KMS-11 (cell line): ENCODE results near the gene NXPH3.

Experiments
- H2AFZ ChIP-seq: fragments of 200-600 bp; sonication (generic); 2 replicates; pipeline ENCODE4 v1.6.1; 2016; ENCODE audit warnings: antibody characterized with exemption, mixed run types, low read depth
- H3K27ac ChIP-seq: fragments of 200-600 bp; sonication (generic); 2 replicates; pipeline ENCODE4 v1.6.1; 2016; ENCODE audit warnings: mild to moderate bottlenecking, mixed run types
- H3K27me3 ChIP-seq: fragments of 200-600 bp; sonication (generic); 2 replicates; pipeline ENCODE4 v1.6.1; 2017; ENCODE audit warnings: mild to moderate bottlenecking, low read depth, mixed run types, moderate library complexity; ENCODE audit not compliant: insufficient read depth
- H3K36me3 ChIP-seq: fragments of 200-600 bp; sonication (generic); 2 replicates; pipeline ENCODE4 v1.6.1; 2017; ENCODE audit warnings: mild to moderate bottlenecking, mixed run types; ENCODE audit not compliant: insufficient read depth
- H3K4me1 ChIP-seq: fragments of 200-600 bp; sonication (generic); 2 replicates; pipeline ENCODE4 v1.6.1; 2016; ENCODE audit warnings: mild to moderate bottlenecking, low read depth, mixed run types; ENCODE audit not compliant: poor library complexity, severe bottlenecking
- H3K4me2 ChIP-seq: fragments of 200-600 bp; sonication (generic); 2 replicates; pipeline ENCODE4 v1.7.0; 2016; ENCODE audit warnings: mild to moderate bottlenecking, mixed run types
- H3K4me3 ChIP-seq: fragments of 200-600 bp; sonication (generic); IDR thresholded peaks from 2 replicates; pipeline ENCODE4 v1.6.1; 2017; ENCODE audit warnings: low read depth, low read length, mixed read lengths; ENCODE audit not compliant: insufficient read depth
- H3K79me2 ChIP-seq: fragments of 200-600 bp; sonication (generic); 2 replicates; pipeline ENCODE4 v1.6.1; 2016; ENCODE audit warnings: low read depth, mixed run types; ENCODE audit not compliant: insufficient read depth
- H3K9ac ChIP-seq: fragments of 200-600 bp; sonication (generic); 2 replicates; pipeline ENCODE4 v1.6.1; 2016; ENCODE audit warnings: mild to moderate bottlenecking, mixed run types
- H4K20me1 ChIP-seq: fragments of 200-600 bp; sonication (generic); 2 replicates; pipeline ENCODE4 v1.6.1; 2016; ENCODE audit warnings: mild to moderate bottlenecking, mixed run types; ENCODE audit not compliant: insufficient read depth
- CTCF ChIP-seq: fragments of 200-600 bp; sonication (generic); conservative IDR thresholded peaks from 2 replicates; pipeline ENCODE4 v1.6.1; 2017; ENCODE audit warnings: low read depth, mild to moderate bottlenecking, antibody characterized with exemption, low read length, moderate library complexity, mixed read lengths

The NXPH3 gene

GRCh38 chr17:49573510-49574322 is 2.0 kb upstream of the NXPH3 start:
- Histone ChIP-seq H3K4me1 (peaks cover 26% of the 10 kb centered on the region), H3K27me3 (peaks cover 72% of the 10 kb centered on the region), H3K9ac (no peak overlapping the region), H3K27ac (no peak overlapping the region), H3K4me2 (no peak overlapping the region), H3K36me3 (no peaks in the 10 kb centered on the region), H3K4me3 (no peak overlapping the region), H4K20me1 (no peaks in the 10 kb centered on the region), H2AFZ (no peak overlapping the region), H3K79me2 (no peaks in the 10 kb centered on the region)
- no peak for TF ChIP-seq CTCF

GRCh38 chr17:49574323-49574781 is 1.3 kb upstream of the NXPH3 start:
- Histone ChIP-seq H3K4me2 (no peak overlapping the region), H3K4me3 (no peak overlapping the region), H3K4me1 (peaks cover 26% of the 10 kb centered on the region), H3K36me3 (no peaks in the 10 kb centered on the region), H3K9ac (no peak overlapping the region), H2AFZ (no peak overlapping the region), H3K79me2 (no peaks in the 10 kb centered on the region), H4K20me1 (no peaks in the 10 kb centered on the region), H3K27me3 (peaks cover 72% of the 10 kb centered on the region), H3K27ac (no peak overlapping the region)
- no peak for TF ChIP-seq CTCF

GRCh38 chr17:49574945-49575678 is 559 bp upstream of the NXPH3 start:
- peaks cover 25% of the 10 kb centered on the region for H3K4me1 ChIP-seq
- peaks cover 72% of the 10 kb centered on the region for H3K27me3 ChIP-seq
- no peaks in the 10 kb centered on the region for H3K79me2 ChIP-seq
- H3K27ac ChIP-seq, result no peak overlapping the region
- H3K36me3 ChIP-seq, result no peaks in the 10 kb centered on the region
- no peak for TF ChIP-seq CTCF
- H4K20me1 ChIP-seq, result no peaks in the 10 kb centered on the region
- H2AFZ ChIP-seq, result peak overlapping the region; percentile 89
- no peak overlapping the region for H3K9ac ChIP-seq
- H3K4me2 ChIP-seq, result peak overlapping the region; percentile 47
- H3K4me3 ChIP-seq, result no peak overlapping the region

- no peaks in the 10 kb centered on the region for H4K20me1 ChIP-seq
- H3K9ac ChIP-seq, result peak overlapping the region; percentile 10; the same call in 1 of the 2 replicates
- H3K4me1 ChIP-seq, result peaks cover 13% of the 10 kb centered on the region
- H3K4me3 ChIP-seq, result no peak overlapping the region
- H3K27me3 ChIP-seq, result peaks cover 62% of the 10 kb centered on the region
- peak overlapping the region; percentile 89 for H3K4me2 ChIP-seq
- no peak for TF ChIP-seq CTCF
- H3K79me2 ChIP-seq, result no peaks in the 10 kb centered on the region
- no peaks in the 10 kb centered on the region for H3K36me3 ChIP-seq
- peak overlapping the region; percentile 89 for H2AFZ ChIP-seq
- H3K27ac ChIP-seq, result no peak overlapping the region
Measured at GRCh38 chr17:49576088-49576916, 631 bp downstream of the NXPH3 start.
